CD4-positive, alpha-beta T cell treated with Interleukin-21 for 1 hour (primary cell): Measurements from ENCODE around the gene MTMR2.
"Not testable (repeated sequence)": the region's sequence is repeated elsewhere in the genome, so short reads cannot be mapped to it uniquely, and the experiment has no call there.

Experiments used
- DNase-seq: peaks from one replicate; pipeline ENCODE4 v3.0.0-alpha.2; 2020

Gene MTMR2

DNA sequence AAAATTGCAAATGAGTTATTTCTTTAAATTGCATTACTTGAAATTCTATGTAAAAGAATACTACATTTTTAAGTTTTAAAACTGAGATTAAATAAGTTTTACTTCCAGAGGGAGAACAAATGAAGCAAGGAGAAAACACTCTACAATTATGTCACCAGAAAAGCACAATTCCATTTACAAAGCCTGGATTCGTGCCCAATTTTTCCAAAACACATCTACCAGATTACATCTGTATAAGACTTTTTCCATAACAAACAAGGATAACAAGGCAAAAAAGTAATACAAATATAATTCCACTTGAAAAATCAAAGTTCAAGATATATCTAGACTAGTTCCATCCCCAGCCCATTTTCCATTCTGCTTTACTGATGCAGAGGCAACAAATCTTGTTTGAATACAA lies 40.5 kb downstream of the MTMR2 start:
- no peak for DNase-seq

DNA sequence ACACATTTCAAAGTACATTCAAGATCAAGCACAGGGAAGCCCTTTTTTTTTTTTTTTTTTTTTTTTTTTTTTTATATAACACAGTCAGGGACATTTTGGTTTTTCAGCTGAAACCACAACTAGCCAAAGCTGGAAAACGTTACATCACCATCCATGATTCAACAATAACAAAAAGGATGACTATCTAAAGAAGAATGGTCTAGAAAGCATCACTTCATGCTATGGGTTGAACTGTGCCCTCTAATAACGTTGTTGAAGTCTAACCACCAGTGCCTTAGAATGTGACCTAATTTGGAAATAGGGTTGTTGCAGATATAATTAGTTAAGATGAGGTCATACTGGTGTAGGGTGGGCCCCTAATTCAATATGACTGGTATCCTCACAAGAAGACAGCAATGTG lies 46.6 kb downstream of the MTMR2 start:
- DNase-seq: no peak

DNA sequence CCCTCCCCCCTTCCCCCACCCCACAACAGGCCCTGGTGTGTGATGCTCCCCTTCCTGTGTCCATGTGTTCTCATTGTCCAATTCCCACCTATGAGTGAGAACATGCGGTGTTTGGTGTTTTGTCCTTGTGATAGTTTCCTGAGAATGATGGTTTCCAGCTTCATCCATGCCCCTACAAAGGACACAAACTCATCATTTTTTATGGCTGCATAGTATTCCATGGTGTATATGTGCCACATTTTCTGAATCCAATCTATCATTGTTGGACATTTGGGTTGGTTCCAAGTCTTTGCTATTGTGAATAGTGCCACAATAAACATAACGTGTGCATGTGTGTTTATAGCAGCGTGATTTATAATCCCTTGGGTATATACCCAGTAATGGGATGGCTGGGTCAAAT lies 53.0 kb downstream of the MTMR2 start:
- not testable (repeated sequence) for DNase-seq

DNA sequence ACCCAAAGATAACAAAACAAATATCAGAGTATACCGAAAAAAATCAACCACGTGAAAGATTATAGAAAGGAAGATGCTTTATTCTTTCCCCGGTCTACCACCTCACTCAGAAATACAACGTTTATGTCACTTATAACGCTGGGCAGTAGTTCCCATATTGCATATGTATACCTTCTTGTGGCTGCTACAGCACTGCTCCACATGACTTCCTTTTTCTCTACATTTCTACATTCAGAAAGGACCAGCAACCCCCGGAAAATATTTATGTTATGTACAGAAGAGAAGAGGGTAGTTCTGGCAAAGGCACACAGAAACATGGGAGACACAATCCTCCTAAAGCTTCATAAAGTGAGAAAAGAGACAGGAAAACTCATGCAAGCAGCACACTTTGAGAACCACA lies 56.8 kb downstream of the MTMR2 start:
- DNase-seq: no peak

DNA sequence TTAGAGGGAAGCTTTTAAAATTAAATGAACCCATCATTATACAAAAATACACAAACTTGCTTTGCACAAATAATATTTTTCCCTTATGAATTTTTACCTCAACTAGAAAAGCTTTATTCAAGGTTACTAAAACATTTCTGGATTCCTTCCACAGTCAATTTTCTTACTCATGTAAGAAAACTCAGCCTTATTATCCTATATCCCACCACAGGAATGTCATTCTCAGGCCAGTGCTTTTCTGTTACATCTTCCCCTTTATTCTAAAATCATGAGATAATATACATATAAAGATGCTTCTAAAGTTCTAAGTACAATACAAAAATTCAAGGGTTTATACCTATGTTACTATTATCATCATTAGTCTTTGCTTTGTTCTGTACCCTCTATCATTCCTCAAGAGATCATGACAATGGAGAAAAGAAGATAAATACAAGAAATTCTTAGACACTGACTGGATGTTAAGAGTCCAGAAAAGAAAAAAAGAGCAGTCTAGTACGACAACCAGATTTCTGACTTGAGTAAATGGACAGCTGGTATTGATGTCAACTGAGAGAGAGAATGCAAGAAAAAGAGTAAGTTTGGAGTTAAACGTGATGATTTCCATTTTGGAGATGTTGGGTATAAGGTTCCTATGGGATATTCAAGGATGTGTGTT lies 60.3 kb downstream of the MTMR2 start:
- no peak for DNase-seq

DNA sequence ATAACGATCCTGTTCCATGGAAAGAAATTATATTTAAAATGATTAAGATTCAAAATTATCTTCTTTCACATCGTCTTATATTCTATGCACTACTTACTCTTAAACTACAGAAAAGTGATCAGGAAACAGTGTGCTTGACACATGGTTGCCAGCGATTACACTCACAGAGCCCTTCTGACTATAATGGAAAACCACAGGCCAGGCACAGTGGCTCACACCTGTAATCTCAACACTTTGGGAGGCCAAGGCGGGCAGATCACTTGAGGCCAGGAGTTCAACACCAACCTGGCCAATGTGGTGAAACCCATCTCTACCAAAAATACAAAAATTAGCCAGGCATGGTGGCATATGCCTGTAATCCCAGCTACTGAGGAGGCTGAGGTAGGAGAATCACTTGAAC lies 63.9 kb downstream of the MTMR2 start:
- not testable (repeated sequence) for DNase-seq

DNA sequence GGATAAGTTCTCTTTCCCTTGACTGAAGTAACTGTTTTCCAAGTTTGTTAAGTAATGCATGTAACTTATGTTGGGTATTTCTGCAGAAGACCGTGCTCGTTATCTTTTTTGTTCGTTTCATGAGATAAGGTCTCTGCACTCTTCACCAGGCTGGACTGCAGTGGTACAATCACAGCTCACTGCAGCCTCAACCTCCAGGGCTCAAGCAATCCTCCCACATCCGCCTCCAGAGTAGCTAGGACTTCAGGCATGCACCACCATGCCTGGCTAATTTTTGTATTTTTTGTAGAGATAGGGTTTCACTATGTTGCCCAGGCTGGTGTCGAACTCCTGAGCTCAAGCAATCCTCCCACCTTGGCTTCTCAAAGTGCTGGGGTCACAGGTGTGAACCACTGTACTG lies 69.5 kb downstream of the MTMR2 start:
- DNase-seq: not testable (repeated sequence)

DNA sequence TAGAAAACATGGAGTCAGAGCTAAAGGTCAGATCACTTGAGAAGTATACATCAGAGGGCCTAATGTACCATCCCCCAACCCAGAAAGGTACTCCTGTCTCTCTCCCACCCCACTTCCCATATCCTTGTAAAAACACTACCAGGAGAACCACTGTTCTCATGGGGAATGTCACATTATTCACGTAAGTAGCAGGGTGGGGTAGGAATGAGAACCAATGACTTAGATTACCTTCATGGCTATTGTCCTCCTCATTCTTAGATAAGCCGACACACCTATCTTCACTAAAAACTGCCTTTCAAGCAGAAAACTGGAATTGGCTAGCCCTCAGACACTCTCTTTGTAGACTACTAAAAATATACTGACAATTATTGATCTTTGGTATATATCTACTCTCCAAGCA lies 70.0 kb downstream of the MTMR2 start:
- no peak for DNase-seq

DNA sequence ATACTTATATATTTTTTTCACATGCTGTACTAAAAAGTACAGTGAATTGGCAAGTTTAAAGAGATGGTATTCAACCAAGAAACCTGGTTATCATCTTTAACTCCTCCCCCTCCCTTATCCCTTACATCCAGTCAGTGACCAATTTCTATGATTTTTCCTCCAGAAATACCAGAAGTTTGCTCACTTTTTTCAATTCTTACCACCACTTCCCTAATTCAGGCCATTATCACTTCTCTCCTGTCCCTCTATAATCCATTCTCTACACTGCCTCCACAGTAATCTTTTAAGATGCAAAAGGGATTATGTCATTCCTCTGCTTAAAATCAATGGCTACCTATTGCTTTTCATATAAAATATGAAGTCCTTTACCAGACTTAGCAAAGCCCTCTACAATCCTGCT lies 70.8 kb downstream of the MTMR2 start:
- DNase-seq: no peak

DNA sequence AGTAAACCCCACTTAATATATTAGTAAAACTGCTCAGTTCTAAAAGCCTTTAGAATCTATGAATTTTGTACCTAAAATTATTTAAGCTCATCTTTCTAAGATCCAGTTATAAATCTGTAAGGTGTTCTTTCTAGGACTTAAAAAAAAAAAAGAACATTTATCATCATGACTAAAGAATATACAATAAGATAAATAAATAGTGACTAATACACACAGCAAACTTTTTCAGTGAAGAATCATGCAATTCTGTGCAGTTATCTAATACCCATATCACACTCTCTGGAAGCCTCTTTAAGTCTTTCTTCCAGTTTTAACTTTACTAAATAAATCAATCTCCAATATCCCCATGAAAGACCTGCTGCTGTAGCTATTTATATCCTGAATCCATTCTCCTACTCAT lies 73.8 kb downstream of the MTMR2 start:
- no peak for DNase-seq

DNA sequence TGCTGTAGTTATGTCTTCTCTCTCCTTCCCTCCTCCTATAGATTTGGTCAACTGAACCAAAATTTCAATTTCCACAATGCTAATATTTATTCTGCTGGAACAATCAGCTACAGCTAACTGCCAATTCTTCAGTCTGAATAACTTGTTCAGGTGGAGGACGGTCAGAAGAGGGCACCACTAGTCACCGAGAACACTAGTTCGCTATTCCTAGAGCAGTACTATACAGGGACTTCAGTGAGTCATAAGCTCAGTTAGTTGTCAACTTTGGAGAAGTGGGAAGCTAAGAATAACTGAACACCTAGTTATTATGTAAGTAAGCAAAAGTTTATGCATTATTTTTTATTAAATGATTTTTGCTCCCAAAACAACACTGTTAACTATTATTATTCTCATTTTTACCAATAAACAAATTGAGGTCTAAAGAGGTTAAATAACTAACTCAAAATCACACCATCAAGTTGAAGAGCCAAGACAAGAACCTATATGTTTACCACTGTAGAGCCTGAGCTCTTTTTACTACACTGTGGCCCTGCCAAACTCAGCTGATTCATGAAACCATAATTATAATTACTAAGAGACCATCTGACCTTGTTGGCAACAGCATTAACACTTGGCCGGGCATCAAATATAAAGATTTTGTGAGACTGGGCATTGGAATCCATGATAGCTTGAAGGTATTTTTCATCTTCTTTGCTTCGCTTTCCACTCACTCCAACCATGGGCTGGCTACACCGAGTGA lies 74.7 kb downstream of the MTMR2 start:
- DNase-seq: peak; percentile 13

DNA sequence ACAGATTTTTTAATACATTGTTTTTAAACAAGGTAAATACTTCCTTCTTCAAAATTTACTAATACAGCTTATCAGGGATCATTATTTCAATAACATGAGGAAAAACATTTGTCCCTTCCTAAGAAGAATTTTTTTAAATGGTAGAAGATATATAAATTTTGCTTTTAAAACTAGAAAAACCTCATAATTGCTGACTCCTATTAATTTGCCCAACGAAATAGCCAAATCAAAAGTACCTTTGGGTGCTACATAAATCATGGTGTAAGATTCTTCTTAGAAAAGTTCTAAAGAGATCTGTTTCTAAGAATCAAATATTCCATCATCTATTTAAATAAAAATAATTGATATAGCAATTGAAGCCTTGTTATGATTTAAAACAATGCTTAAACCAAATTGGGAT lies 78.7 kb downstream of the MTMR2 start:
- no peak for DNase-seq

DNA sequence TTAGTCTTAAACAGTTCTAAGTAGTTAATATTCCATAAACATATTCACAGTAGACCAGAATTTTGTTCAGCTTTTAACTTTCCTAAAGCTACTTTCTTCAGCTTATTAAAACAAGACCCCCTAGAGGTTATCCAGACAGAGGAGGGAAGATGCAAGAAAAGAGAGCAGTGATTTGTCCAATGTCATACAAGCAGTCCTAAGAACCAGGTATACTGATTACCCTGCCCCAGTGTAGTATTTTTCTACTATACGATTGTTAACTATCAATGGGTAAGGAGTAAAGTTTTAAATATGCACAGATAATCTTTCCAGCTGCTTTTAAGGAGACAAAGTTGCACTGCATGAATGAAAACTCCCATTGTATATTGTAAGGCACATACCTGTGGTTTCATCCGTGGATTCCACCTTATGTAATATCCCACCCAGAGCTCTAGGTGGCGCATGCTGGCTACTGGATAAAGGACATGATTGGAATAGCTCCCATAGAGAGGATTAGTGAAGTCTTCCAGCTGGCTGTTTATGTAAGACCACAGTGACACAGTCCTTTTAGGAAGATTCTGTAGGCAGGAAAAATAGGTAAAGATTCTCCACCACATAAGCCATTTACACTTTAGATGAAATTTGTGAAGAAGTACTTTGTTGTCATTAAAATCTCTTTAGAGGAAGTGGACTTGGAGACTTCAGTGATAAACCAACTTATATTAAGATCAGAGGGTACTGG lies 88.0 kb downstream of the MTMR2 start:
- peak; percentile 68 for DNase-seq

DNA sequence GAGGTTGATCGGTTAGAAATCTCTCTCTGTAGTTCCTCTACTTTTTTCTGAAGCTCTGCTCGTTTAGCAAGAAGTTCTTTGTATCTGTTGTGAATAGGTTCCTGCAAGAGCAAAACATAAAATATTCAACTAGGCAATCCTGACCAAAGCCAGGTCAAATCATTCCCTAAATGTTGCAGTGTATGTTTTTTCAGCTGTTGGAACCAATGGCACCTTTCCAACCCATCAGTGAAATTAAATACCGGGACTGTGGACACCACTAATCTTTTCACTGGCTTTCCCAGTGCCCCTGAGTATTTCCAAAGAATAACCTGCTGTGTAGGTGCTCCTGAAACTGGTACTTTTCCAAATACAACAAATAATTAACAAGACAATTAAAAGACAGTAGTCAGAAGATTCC lies 88.6 kb downstream of the MTMR2 start:
- DNase-seq: no peak

DNA sequence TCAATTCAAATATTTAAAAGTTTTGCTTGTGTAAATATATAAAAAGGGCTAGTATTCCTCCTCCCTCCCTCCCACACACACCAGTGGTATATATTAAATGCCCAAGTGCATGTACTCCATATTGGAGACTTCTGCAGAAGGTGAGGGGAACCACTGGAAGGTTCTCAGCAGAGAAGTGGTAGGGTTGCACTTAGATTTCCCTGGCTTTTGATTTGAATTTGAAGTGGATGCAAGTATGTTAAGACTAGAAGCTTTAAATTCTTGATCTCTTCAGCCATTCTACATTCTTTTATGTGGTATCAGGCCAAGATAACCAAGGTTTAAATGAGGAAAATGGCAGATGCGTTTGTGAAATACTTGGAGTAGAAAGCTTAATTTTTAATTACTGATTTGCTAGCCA lies 90.5 kb downstream of the MTMR2 start:
- DNase-seq: no peak

DNA sequence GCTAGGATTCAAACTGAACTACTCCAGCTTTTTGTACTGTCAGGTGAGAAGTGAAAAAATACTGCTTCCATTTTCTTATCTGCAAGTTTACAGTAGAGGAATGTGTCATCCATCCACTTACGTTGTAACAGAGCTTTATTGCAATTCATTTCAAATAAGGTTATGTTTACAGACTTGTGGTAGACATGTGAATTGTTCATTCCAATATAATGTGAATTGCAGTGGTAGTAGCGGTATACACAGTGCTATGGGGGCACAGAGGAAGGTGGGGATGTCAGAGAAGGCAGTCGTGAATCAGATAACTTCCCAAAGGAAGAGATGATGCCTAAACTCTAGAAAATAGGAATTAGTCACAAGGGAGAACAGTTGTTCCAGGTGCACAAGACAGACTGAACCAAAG lies 91.1 kb downstream of the MTMR2 start:
- no peak for DNase-seq

DNA sequence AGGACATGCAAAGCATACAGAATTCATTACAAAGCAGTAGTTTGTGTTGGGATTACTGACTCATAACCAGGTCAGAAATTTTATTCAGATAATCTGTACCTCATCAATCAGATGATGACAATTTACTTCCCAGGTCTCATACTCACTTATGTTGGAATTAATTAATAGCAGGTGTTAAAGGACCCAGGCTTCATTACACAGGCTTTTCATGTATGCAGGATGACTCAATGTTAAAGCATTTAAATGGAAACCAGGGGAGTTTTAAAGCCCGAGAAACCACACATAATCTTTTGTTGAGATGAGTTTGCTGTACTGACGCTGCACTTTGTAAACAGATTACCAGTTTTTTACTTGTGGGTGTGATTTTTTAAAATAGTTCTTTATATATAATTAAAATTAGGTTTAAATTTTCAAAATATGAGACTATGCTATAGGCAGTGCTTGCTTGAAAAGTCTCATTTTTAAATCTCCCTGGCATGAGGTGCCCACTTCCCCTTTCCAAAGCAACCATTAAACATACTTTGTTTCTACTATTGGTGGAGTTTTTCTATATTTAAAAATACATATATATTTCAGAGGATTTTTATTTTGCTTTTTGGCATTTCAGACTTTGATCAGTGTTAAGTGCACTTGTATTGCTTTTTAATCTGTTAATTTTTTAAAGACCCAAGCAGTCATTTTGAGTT lies 92.6 kb downstream of the MTMR2 start:
- no peak for DNase-seq

DNA sequence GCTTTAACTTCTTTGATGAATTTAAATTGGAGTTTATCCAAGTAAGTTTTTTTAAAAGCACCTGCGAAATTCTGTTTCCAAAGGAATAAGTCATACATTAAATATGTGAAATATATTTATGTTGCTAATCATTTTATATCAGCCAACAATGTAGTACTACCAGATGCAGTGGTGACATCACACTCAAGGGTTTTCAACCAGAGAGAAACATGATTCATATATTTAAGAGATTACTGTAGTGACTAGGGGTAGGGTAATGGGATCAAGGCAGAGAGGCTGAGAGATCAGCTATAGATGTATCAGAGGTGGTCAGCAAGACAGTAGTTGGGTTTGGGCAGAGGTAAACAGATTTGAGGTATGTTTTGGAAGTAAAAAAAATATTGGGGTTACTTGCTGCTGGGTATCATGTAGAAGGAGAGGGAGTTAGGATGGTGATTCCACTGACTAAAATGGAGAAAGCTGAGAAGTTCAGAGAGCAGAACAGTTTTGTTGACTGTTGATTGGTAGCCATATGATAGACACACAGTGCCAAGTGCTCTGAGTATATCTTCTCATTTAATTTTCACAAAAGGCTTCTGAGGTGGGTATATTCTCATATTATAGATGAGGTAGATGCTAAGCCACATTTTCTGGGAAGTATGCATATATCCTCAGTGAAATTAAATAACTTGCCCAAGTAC lies 94.2 kb downstream of the MTMR2 start:
- DNase-seq: no peak

DNA sequence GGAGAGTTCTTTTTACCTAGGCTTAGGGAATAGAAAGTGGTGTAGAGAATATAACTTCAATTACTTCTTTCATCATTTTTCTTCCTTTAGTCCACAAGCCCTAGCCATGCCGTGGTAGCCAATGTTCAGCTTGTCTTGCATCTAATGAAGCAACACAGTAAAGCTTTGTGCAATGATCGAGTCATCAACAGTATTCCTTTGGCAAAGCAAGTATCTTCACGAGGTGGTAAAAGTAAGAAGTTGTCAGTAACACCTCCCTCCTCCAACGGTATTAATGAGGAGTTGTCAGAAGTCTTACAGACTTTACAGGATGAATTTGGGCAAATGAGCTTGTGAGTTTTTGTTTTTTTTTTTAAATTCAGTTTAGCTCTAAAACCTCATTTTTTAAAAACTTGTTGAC lies 96.2 kb downstream of the MTMR2 start:
- no peak for DNase-seq

DNA sequence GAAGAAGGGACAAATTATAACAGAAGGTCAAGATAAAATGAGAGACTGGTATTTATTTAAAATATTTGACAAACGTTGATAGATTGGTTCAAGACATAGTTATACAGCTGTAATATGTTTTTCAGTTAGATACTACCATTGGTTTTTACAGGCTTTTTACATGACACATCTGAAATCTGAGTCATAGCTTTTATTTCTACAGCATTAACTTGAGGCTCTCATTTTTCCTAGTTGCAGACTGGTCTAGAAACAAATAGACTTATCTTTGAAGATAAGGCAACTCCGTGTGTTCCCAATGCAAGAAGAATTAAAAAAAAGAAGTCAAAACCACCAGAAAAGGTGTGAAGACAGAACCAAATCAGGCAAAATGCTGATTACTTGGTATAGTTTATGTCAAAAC lies 102.3 kb downstream of the MTMR2 start:
- DNase-seq: no peak

DNA sequence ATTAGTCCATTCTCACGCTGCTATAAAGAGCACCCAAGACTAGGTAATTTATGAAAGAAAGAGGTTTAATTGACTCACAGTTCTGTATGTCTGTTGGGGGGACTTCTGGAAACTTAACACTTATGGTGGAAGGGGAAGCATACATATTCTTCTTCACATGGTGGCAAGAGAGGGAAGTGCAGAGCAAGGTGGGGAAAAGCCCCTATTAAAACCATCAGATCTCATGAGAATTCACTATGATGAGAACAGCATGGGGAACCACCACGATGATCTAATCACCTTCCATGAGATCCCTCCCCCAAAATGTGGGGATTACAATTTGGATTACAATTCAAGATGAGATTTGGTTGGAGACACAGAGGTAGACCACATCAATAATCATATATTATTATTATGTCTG lies 107.9 kb downstream of the MTMR2 start:
- no peak for DNase-seq

DNA sequence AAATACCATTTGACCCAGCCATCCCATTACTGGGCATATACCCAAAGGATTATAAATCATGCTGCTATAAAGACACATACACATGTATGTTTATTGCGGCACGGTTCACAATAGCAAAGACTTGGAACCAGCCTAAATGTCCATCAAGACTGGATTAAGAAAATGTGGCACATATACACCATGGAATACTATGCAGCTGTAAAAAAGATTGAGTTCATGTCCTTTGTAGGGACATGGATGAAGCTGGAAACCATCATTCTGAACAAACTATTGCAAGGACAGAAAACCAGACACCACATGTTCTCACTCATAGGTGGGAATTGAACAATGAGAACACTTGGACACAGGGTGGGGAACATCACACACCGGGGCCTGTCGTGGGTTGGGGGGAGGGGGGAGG lies 112.9 kb downstream of the MTMR2 start:
- not testable (repeated sequence) for DNase-seq

DNA sequence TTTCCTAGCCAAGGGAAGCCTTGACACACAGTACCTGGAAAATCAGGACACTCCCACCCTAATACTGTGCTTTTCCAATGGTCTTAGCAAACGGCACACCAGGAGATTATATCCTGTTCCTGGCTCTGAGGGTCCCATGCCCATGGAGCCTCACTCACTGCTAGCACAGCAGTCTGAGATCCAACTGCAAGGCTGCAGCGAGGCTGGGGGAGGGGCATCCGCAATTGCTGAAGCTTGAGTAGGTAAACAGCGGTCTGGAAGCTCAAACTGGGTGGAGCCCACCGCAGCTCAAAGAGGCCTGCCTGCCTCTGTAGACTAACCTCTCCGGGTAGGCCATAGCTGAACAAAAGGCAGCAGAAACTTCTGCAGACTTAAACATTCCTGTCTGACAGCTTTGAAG lies 117.4 kb downstream of the MTMR2 start:
- not testable (repeated sequence) for DNase-seq
